ENCODE results near the gene B2M. TPM values are rescaled to one million over a fixed set of nuclear protein-coding genes. Genes with fewer than 3 reads are reported as not detected.
"Not testable (repeated sequence)": the region's sequence is repeated elsewhere in the genome, so short reads cannot be mapped to it uniquely, and the experiment has no call there.

The B2M gene
- total RNA-seq, 1 donor from 2014 or later = 3,396 TPM

GRCh38 chr15:44727485-44728231 is 16.3 kb downstream of the B2M start:
- CTCF ChIA-PET = interaction anchor here (0.5 to 5.9 kb wide), 5 partner anchors 9 to 64 kb away, joined by 3 to 96 read pairs (median 24); partner anchors contain the start of genes B2M, PATL2, SPG11 and TRIM69
- DNase-seq = no peak

GRCh38 chr15:44728232-44728575 is 16.9 kb downstream of the B2M start:
- CTCF ChIA-PET = interaction anchor here (1.0 to 5.9 kb wide), 6 partner anchors 8 to 65 kb away, joined by 3 to 96 read pairs (median 12); partner anchors contain the start of genes B2M, PATL2 and SPG11
- DNase-seq; H3K9me3 Mint-ChIP-seq; ATAC-seq (ENCODE audit: low read depth); H3K27me3 Mint-ChIP-seq: not testable (repeated sequence)
- Mint-ChIP-seq H3K4me1 (peaks cover 77% of the 10 kb centered on the region), H3K4me3 (peak overlapping the region; percentile 99), H3K36me3 (ENCODE audit: low read depth) (peaks cover 20% of the 10 kb centered on the region), H3K27ac (peak overlapping the region; percentile 100)
- intact Hi-C loops (cut with micrococcal nuclease) = loop anchor here (1.0 to 5.0 kb wide), 7 partner anchors 9 to 674 kb away; partner anchors contain the start of genes B2M, EIF3J, PATL2 and SPG11
- POLR2A ChIA-PET = interaction anchor here (0.6 to 24.4 kb wide), 17 partner anchors 1 to 1617 kb away, joined by 3 to 2387 read pairs (median 7); partner anchors contain the start of genes B2M, PATL2, SPG11 and TRIM69

More at GRCh38 chr15:44727485-44728231, 16.3 kb downstream of the B2M start:
- no peak for TF ChIP-seq CTCF (IDR thresholded peaks at IDR 0.05)
- H3K9me3 Mint-ChIP-seq = no peaks in the 10 kb centered on the region
- peaks cover 20% of the 10 kb centered on the region for H3K36me3 Mint-ChIP-seq (ENCODE audit: low read depth)
- peak overlapping the region; percentile 55 for H3K4me3 Mint-ChIP-seq
- no peak for ATAC-seq (ENCODE audit: low read depth)
- intact Hi-C loops (cut with micrococcal nuclease) = loop anchor here (1.0 to 5.0 kb wide), 8 partner anchors 8 to 951 kb away; partner anchors contain the start of genes B2M, EIF3J, ELL3 and PATL2
- H3K27ac Mint-ChIP-seq = peak overlapping the region; percentile 100
- POLR2A ChIA-PET = interaction anchor here (0.7 to 24.4 kb wide), 15 partner anchors 1 to 937 kb away, joined by 3 to 2387 read pairs (median 7); partner anchors contain the start of genes B2M, EIF3J, PATL2 and SPG11
- H3K27me3 Mint-ChIP-seq = no peaks in the 10 kb centered on the region
- peaks cover 79% of the 10 kb centered on the region for H3K4me1 Mint-ChIP-seq

GRCh38 chr15:44728576-44729407 is 17.5 kb downstream of the B2M start:
- ChIA-PET CTCF (interaction anchor here (1.0 to 5.9 kb wide), 6 partner anchors 8 to 65 kb away, joined by 3 to 96 read pairs (median 13); partner anchors contain the start of genes B2M, PATL2 and SPG11), POLR2A (interaction anchor here (0.6 to 24.4 kb wide), 24 partner anchors 0 to 1618 kb away, joined by 3 to 2387 read pairs (median 6); partner anchors contain the start of genes B2M, EIF3J, PATL2 and SPG11)
- DNase-seq (peak; percentile 86), ATAC-seq (ENCODE audit: low read depth) (peak; percentile 74)
- peak overlapping the region; percentile 99 for H3K4me3 Mint-ChIP-seq
- peaks cover 75% of the 10 kb centered on the region for H3K4me1 Mint-ChIP-seq
- no peak for TF ChIP-seq CTCF (IDR thresholded peaks at IDR 0.05)
- intact Hi-C loops (cut with micrococcal nuclease) = loop anchor here (1.0 to 5.0 kb wide), 8 partner anchors 9 to 674 kb away; partner anchors contain the start of genes B2M, EIF3J, PATL2 and SPG11
- no peaks in the 10 kb centered on the region for H3K9me3 Mint-ChIP-seq
- peak overlapping the region; percentile 100 for H3K27ac Mint-ChIP-seq
- no peaks in the 10 kb centered on the region for H3K27me3 Mint-ChIP-seq
- peaks cover 20% of the 10 kb centered on the region for H3K36me3 Mint-ChIP-seq (ENCODE audit: low read depth)

GRCh38 chr15:44729408-44730127 is 18.3 kb downstream of the B2M start:
- Mint-ChIP-seq H3K4me1 (peaks cover 71% of the 10 kb centered on the region), H3K27ac (peak overlapping the region; percentile 100), H3K4me3 (peak overlapping the region; percentile 99), H3K36me3 (ENCODE audit: low read depth) (peaks cover 20% of the 10 kb centered on the region), H3K9me3 (no peaks in the 10 kb centered on the region), H3K27me3 (no peaks in the 10 kb centered on the region)
- DNase-seq (no peak), ATAC-seq (ENCODE audit: low read depth) (peak; percentile 11)
- CTCF ChIA-PET = interaction anchor here (1.0 to 5.9 kb wide), 7 partner anchors 9 to 66 kb away, joined by 3 to 96 read pairs (median 8); partner anchors contain the start of genes B2M, PATL2 and SPG11
- POLR2A ChIA-PET = interaction anchor here (0.7 to 24.4 kb wide), 17 partner anchors 1 to 921 kb away, joined by 3 to 2387 read pairs (median 7); partner anchors contain the start of genes B2M, EIF3J, PATL2 and SPG11
- intact Hi-C loops (cut with micrococcal nuclease) = loop anchor here (1.0 to 5.0 kb wide), 5 partner anchors 9 to 673 kb away; partner anchors contain the start of gene EIF3J
- TF ChIP-seq CTCF (IDR thresholded peaks at IDR 0.05) = no peak
